ENCODE results near the gene HEXIM1.

DNA sequence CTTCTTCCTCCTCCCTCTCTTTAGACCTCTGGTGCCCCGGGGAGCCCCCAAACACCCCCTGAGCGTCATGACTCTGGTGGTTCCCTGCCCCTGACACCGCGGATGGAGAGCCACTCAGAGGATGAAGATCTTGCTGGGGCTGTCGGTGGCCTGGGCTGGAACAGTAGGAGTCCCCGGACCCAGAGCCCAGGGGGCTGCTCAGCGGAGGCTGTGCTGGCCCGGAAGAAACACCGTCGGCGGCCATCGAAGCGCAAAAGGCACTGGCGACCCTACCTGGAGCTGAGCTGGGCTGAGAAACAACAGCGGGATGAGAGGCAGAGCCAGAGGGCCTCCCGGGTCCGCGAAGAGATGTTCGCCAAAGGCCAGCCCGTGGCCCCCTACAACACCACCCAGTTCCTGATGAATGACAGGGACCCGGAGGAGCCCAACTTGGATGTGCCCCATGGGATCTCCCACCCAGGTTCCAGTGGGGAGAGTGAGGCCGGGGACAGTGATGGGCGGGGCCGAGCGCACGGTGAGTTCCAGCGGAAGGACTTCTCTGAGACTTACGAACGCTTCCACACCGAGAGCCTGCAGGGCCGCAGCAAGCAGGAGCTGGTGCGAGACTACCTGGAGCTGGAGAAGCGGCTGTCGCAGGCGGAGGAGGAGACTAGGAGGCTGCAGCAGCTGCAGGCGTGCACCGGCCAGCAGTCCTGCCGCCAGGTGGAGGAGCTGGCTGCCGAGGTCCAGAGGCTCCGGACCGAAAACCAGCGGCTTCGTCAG, 20.9 kb downstream of the HEXIM1 start:
- TF ChIP-seq, protein P1, sequence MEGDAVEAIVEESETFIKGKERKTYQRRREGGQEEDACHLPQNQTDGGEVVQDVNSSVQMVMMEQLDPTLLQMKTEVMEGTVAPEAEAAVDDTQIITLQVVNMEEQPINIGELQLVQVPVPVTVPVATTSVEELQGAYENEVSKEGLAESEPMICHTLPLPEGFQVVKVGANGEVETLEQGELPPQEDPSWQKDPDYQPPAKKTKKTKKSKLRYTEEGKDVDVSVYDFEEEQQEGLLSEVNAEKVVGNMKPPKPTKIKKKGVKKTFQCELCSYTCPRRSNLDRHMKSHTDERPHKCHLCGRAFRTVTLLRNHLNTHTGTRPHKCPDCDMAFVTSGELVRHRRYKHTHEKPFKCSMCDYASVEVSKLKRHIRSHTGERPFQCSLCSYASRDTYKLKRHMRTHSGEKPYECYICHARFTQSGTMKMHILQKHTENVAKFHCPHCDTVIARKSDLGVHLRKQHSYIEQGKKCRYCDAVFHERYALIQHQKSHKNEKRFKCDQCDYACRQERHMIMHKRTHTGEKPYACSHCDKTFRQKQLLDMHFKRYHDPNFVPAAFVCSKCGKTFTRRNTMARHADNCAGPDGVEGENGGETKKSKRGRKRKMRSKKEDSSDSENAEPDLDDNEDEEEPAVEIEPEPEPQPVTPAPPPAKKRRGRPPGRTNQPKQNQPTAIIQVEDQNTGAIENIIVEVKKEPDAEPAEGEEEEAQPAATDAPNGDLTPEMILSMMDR (IDR thresholded peaks at IDR 0.05 in 8 of 11, conservative IDR thresholded peaks at IDR 0.05 in 3 of 11) = no peak
- no peak for TF ChIP-seq POLR2AphosphoS5 (IDR thresholded peaks at IDR 0.05)
